T-helper 1 cell (primary cell): ENCODE data around the gene NPAS3.

Experiments used
- DNase-seq, 5 donors: peaks; one replicate each; pipeline ENCODE4 v3.0.0-alpha.2; 2012 to 2020

NPAS3 gene

DNA sequence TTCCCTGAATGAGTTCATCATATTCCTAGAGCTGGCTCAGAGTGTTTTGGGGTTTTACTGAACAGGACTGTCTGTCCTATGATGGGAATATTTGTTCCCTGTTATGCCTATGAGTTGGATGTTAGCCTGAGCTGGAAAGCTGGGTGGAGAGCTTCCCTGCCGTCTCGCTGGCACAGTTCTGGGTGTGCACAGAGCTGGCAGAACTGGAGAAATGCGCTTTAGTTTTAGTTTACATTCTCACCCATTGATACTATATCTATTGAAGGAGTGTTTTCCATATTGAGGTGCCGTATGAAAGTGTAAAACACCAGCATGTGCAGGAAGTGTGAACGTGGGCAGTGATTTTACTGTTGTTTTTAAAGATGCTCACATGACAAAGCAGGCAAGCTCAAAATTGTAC, 549.9 kb downstream of the NPAS3 start:
- DNase-seq: no peak

DNA sequence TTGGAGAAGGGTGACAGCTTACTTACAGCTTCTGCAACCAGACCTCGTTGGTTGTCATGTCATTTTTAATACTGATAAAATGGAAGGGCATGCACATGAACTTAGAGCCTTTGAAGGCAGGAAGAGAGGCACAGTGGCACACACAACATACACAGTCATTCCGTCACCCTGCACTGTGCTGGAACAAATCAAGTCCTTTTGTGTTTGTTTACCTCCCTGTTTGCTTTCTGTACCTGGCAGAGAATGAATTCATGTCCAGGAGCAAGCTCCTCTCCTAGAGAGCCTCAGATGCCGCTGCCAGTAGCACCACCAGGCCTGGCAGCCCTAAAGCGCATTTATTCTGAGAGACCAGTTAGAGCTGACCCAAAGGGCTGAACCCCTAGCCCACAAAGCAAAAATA, 551.9 kb downstream of the NPAS3 start:
- DNase-seq: no peak

- DNase-seq: no peak
Observed at GRCh38 chr14:33491112-33491511, 552.4 kb downstream of the NPAS3 start.

DNA sequence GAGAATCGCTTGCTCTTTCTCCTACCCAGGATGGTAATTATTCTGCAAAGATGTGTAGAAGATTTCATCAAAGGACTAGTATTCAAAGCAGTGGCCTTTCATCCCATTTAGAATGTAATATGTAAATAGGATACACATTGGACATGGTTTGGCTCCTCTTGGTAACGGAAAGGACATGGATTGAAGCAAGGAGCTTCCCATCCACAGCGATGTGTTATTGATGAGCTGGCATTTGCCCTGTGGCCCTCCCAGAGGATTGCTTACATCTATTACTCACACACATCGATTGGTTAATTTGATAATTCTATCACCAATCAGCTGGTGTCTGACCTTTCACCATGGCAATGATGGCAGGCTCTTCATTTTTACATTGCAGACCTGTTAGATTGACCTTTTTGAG, 553.8 kb downstream of the NPAS3 start:
- no peak for DNase-seq

DNA sequence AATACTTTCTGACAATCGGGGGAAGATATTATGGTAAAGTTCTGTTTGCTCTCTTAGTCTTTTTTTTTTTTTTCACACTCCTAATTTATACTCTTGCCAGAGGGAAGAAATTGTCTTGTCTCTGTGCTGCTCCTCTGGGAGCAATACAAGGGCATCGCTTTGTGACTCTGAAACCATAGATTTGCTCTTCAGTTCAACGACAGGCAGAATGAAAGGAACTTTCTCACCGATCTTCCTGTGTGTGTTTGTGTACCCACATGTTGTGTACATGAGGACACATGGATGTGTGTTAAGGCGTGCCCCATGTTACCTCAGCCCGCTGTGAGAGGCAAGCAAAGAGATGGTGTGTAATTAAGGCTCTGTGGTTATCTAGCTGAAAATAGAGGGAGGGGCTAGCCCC, 554.6 kb downstream of the NPAS3 start:
- no peak for DNase-seq

- DNase-seq: no peak
Observed at GRCh38 chr14:33493990-33494389, 555.3 kb downstream of the NPAS3 start.

DNA sequence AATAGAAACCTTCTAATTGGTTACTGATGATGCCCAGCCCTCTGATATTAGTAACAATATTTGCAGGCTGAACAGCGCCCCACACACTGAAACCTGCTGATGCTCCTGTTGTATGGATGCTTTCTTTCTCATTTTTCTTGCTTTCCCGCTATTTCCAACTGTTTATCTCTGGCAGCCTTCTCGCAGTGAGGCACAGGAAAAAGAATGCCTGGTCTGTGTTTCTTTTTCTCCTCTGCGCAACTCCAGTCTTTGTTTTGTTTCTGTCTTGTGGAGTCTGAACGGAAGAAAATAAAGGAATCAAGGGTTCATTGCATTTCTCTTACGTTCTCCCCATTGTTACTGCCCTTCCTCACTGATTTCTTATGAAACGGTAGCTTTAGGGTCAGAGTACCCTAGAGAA, 561.0 kb downstream of the NPAS3 start:
- DNase-seq: no peak

DNA sequence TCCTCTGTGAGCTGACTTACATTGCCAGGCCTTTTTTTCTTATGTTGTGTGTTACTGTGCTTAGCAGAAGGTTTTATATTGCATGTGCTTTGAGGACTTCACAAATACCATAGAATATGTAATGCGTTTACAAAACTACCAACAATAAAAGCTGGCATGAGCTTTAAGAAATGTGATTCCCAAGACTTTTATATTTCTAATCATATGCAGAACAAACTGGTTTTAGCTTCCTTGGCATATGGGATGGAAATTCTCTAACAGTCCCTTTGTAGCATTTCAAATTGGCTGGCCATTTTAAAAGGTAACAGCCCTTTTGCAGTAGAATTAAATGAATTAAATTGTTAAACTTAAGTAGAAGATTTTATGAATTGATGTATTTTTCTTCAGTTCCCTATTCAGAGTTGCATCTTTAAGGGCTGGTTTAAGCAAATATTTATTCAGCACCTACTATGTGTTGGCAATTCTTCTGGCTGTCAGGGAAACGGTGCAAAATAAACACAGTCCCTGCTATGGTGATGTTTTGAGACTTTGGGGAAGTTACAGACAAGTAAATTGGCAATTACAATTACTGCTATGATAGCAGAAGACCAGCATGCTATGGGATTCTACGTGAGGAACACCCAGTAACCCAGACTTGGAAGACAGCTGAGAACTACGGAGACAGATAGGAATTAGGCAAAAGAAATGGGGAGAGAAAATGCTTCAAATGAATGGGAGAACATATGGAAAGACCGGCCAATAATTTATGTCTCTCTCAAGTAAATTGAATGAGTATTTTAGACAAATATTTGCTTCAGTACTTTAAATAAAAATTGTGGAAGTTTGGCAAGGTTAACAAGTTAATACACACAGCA, 565.8 kb downstream of the NPAS3 start:
- DNase-seq: no peak

DNA sequence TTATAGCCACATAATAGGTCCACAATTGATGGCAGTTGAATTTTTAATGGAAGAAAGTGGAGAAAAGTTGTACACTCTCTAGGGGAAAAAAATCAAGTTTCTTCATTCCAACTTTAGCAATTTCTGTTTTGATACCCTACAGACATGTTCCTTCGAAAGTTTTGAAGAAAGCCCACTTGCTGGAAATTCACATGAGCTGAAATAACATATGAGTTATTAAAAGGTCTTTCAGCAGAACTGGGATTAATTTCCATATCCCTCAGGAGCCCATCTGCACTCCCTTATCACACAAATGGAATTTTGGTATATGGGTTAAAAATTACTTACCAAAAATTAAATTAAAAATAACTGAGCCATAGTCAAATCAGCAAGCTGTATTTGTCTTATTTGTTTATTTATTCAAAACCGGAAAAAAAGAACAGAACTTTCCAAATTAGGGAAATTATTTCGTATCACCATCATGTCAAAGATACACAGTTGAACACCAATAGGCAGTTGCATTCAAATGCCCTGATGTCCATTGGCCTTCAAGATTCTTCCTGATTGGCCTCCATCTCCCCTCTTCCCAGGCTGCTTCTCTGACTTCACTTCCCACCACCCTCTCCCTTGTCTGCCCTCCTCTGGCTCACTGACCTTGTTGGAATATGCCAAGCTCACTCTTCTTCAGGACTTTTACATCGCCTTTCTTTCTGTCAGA, 566.7 kb downstream of the NPAS3 start:
- no peak for DNase-seq

GRCh38 chr14:33505963-33506329, 567.3 kb downstream of the NPAS3 start:
- no peak for DNase-seq

DNA sequence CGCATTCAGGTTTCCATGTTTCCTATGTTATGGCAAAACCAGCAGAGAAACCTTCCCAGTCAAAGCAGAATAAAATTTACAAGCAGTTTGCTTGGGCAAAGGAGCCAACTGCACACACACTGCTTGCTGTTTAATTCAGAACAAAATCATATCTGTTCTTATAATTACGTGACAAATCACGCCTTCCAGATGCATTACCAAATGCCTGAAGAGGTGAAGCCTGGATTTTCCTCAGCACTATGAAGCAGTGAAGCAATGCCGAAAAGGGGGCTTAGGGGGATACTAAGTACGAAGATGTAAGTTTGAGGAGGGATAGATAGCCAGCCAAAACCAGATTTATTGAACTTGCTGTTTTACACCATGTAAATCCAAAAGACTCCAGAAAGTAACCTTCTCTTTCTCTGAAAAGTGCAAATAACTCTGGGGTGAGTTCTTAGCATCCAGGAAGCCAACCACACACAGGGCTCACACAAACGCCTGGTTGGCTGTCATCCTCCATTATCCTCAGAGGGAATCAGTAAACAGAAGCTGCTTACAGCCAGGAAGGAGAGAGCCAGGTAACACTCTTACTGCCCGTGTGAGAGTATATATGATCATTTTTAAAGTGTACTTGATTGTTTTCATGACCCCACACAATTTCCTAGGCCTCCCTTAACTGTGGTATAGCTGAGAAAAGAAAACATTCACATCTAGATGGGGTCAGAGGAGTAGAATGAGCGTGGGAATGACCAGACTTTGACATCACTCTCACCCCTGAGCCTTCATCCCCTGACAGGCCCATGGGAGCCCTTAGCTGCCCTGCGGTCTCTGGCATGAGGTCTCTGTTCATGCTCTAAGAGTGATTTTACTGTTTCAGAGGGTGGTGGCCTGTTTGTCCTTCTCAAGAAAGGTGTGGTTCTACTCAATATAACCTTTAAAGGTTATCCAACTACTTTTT, 569.7 kb downstream of the NPAS3 start:
- DNase-seq: no peak

DNA sequence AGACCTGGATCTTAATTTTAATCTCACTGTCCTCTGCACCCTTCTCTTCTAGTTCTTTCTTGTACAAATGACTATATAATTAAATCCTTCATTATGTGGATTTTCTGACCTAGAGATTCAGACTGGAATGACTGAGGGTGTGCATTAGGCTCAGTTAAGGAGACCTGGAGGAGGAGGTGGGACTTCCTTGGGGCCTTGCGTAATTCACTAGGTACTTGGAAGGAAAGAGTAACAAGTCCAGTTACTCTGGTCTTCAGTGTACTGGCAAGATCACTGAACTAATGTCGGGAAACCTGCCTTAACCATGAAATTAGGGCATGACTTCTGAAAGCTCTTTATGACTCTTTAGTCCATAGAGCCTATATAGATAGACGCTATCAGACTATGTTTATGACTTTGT, 570.8 kb downstream of the NPAS3 start:
- DNase-seq: no peak

DNA sequence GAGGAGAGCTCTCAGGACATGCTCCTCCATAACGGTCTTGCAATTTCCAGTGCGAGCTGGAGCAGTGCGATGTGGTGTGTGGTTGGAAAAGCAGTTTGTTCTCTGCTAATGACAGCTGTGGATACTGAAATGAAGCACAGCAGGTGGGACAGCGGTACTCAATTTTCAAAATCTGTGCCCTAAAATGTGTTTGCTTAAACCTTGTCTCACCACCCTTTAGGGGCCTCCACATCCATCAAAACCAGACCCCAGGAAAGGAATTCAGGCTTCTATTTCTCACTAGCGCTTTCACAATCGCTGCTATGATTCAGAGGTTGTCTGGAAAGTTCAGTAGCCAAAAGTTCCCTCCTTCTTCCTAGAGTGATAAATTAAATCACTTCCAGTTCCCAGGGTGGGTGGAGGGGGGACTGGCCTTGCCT, 571.4 kb downstream of the NPAS3 start:
- no peak for DNase-seq

GRCh38 chr14:33510991-33511390, 572.3 kb downstream of the NPAS3 start:
- no peak for DNase-seq

GRCh38 chr14:33511851-33512640, 573.4 kb downstream of the NPAS3 start:
- no peak for DNase-seq

GRCh38 chr14:33515441-33515840, 576.8 kb downstream of the NPAS3 start:
- DNase-seq: no peak

- no peak for DNase-seq
Observed at GRCh38 chr14:33515899-33516298, 577.2 kb downstream of the NPAS3 start.

DNA sequence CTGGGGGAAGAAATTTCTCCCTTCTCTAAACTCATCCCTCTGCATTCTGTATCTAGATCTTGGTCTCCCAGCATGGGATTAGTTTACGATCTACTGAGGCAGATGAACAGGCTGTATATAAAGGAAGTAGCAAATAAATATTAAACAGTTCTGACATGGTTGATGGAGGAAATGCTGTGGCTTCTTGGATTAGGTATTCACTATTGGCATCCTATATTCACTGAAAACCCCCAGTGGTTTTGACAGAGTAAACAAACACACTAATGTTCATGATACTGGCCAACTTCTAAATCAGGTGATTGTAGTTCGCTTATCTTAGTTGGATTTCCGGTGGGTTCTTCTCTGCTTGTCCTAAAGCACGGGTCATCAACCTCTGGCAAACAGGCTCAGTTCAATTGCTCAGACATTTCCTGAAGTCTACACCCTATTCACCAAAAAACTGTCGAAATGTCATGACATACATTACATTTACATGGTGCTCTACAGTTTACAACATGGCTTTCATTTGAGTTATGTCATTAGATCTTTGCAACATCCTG, 578.3 kb downstream of the NPAS3 start:
- DNase-seq: no peak

- DNase-seq: no peak
Observed at GRCh38 chr14:33521192-33521591, 582.5 kb downstream of the NPAS3 start.

- DNase-seq: no peak
Observed at GRCh38 chr14:33524244-33524643, 585.6 kb downstream of the NPAS3 start.

- DNase-seq: no peak
Observed at GRCh38 chr14:33525626-33526025, 586.9 kb downstream of the NPAS3 start.

DNA sequence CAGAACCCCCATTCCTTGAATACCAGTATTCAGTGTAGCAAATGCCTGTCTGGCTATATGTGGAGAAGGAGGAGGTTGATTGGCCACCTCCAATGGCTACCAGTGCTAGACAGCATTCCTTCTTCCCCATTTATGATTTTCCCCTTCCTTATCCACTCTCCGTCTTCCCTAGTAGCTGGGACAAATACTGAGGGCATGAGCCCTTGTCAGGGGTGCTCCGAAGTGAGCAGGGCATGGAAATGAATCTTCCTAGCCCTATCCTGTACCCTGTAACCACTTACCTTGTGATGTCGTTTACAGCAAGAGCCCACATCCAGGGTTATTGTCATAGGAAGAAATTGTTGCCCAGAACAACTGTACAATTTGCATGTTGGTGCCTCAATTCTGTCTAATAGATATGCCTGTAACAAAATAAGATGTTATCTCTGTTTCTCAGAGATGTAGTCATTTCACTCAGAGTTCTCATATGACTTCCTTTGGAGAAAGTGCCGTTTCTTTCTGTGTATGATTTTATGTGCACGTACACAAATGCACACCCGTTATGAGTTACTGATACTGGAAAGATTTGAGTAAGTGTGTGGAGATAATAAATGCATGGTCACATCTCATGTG, 588.5 kb downstream of the NPAS3 start:
- peak in 1 of 5 donors; percentile 11 for DNase-seq
